Stomach (tissue), 9 donors: ENCODE results near the gene F7. TPM values are rescaled to one million over a fixed set of nuclear protein-coding genes. Genes with fewer than 3 reads are reported as not detected.

Experiments
- DNase-seq, 2 donors: peaks; one replicate each; pipeline versions ENCODE4 v3.0.0 to v3.0.0-alpha.2; 2013 to 2019
- H3K27ac ChIP-seq, 5 donors: fragments of 200-600 bp in 4 of 5; sonication (generic) in 4 of 5; one replicate each; pipeline ENCODE4 v1.5.1; 2013 to 2019; ENCODE audit warnings: mild to moderate bottlenecking in 1 of 5, moderate library complexity in 1 of 5
- H3K27me3 ChIP-seq, 3 donors: fragments of 200-600 bp; sonication (generic); one replicate each; pipeline ENCODE4 v1.5.1; 2017 to 2019; ENCODE audit warnings: mixed run types in 1 of 3
- H3K36me3 ChIP-seq, 4 donors: fragments of 200-600 bp; sonication (generic); 1 replicate in 3 of 4; 2 replicates in 1 of 4; pipeline ENCODE4 v1.5.1; 2016 to 2019
- H3K4me1 ChIP-seq, 4 donors: fragments of 200-600 bp; sonication (generic); one replicate each; pipeline ENCODE4 v1.5.1; 2016 to 2019
- H3K4me3 ChIP-seq, 4 donors: fragments of 200-600 bp; sonication (generic) in 3 of 4; one replicate each; pipeline ENCODE4 v1.5.1; 2016 to 2019; ENCODE audit warnings: mild to moderate bottlenecking in 1 of 4
- H3K9me3 ChIP-seq, 4 donors: fragments of 200-600 bp; sonication (generic); one replicate each; pipeline ENCODE4 v1.5.1; 2016 to 2019
- EP300 ChIP-seq: sonication (generic); formaldehyde crosslinking; IDR thresholded peaks from one replicate; pipeline ENCODE4 v1.6.1; 2017; ENCODE audit warnings: antibody characterized with exemption
- POLR2A ChIP-seq, 4 donors: fragments of 450-650 bp; IDR thresholded peaks; one replicate each; pipeline ENCODE4 v1.6.1; 2016; ENCODE audit warnings: antibody characterized with exemption in 4 of 4, control low read depth in 2 of 4, mild to moderate bottlenecking in 1 of 4, moderate library complexity in 1 of 4
- POLR2AphosphoS5 ChIP-seq, 3 donors: sonication (generic); formaldehyde crosslinking; IDR thresholded peaks; one replicate each; pipeline ENCODE4 v1.6.1; 2016; ENCODE audit warnings: antibody characterized with exemption in 3 of 3
- WGBS, 5 donors: extraction: QIAGEN DNeasy Blood & Tissue Kit in 3 of 5; methylation state at CpG; one replicate each; pipeline versions ENCODE4 v1.1.5 to v1.1.7; 2013 to 2018; 5-methylcytosine and 5-hydroxymethylcytosine counted together
- intact Hi-C: fragments of 100-400 bp; cut with DNase I; formaldehyde crosslinking; loops from one replicate; pipeline ENCODE4 v1.15.1; 2023; ENCODE audit warnings: low total_unique reads
- polyA plus RNA-seq, 3 donors: library from polyadenylated mRNA; stranded (reverse); fragments of 200-250 nt; gene quantifications; one replicate each; pipeline ENCODE4 v1.2.3, GENCODE V29; 2013
- total RNA-seq, 5 donors: library from RNA; depleted of rRNA; stranded (reverse); fragments of >200 nt; gene quantifications; one replicate each; pipeline versions ENCODE4 v1.1.0 to v1.2.3, GENCODE V29; 2014 to 2016
- TF ChIP-seq, protein P1 (sequence below), 7 experiments: fragments of 450-650 bp in 4 of 7; fragments of 200-600 bp in 3 of 7; sonication (generic) in 3 of 7; IDR thresholded peaks; one replicate each; pipeline ENCODE4 v1.5.1; 2016 to 2019; ENCODE audit warnings: antibody characterized with exemption in 7 of 7, control low read depth in 2 of 7, mild to moderate bottlenecking in 1 of 7
- donor health status: healthy with polysubstance abuse.
- donor health status: Bipolar disorder and iron deficiency.
- donor health status: healthy.

The F7 gene
- total and polyA plus RNA-seq, 8 donors: 0.10 TPM; not detected in 7

DNA sequence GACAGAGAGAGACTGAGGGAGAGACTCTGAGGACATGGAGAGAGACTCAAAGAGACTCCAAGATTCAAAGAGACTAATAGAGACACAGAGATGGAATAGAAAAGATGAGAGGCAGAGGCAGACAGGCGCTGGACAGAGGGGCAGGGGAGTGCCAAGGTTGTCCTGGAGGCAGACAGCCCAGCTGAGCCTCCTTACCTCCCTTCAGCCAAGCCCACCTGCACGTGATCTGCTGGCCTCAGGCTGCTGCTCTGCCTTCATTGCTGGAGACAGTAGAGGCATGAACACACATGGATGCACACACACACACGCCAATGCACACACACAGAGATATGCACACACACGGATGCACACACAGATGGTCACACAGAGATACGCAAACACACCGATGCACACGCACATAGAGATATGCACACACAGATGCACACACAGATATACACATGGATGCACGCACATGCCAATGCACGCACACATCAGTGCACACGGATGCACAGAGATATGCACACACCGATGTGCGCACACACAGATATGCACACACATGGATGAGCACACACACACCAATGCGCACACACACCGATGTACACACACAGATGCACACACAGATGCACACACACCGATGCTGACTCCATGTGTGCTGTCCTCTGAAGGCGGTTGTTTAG lies 13.7 kb downstream of the F7 start:
- Histone ChIP-seq H3K27ac (no peak overlapping the region), H3K4me1 (peaks cover 11 to 21% (median 16%) of the 10 kb centered on the region in 4 donors), H3K4me3 (no peak overlapping the region), H3K9me3 (no peaks in the 10 kb centered on the region), H3K36me3 (no peaks in the 10 kb centered on the region), H3K27me3 (peaks cover 0 to 11% (median 5%) of the 10 kb centered on the region in 3 donors)
- TF ChIP-seq EP300: no peak
- no peak for TF ChIP-seq POLR2A (IDR thresholded peaks at IDR 0.05)
- TF ChIP-seq POLR2AphosphoS5 (IDR thresholded peaks at IDR 0.05): no peak
- TF ChIP-seq, protein P1, sequence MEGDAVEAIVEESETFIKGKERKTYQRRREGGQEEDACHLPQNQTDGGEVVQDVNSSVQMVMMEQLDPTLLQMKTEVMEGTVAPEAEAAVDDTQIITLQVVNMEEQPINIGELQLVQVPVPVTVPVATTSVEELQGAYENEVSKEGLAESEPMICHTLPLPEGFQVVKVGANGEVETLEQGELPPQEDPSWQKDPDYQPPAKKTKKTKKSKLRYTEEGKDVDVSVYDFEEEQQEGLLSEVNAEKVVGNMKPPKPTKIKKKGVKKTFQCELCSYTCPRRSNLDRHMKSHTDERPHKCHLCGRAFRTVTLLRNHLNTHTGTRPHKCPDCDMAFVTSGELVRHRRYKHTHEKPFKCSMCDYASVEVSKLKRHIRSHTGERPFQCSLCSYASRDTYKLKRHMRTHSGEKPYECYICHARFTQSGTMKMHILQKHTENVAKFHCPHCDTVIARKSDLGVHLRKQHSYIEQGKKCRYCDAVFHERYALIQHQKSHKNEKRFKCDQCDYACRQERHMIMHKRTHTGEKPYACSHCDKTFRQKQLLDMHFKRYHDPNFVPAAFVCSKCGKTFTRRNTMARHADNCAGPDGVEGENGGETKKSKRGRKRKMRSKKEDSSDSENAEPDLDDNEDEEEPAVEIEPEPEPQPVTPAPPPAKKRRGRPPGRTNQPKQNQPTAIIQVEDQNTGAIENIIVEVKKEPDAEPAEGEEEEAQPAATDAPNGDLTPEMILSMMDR (IDR thresholded peaks at IDR 0.05): no peak
- 84 to 90% (median 88%) methylated on average over 16 of the region's 16 CpGs for WGBS, 5 donors
- intact Hi-C loops: no loop called here
- peak in 1 of 2 donors; percentile 7 for DNase-seq

DNA sequence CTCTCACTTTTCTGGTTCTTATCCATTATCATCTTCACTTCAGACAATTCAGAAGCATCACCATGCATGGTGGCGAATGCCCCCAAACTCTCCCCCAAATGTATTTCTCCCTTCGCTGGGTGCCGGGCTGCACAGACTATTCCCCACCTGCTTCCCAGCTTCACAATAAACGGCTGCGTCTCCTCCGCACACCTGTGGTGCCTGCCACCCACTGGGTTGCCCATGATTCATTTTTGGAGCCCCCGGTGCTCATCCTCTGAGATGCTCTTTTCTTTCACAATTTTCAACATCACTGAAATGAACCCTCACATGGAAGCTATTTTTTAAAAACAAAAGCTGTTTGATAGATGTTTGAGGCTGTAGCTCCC lies 14.2 kb downstream of the F7 start:
- H3K9me3 ChIP-seq: no peaks in the 10 kb centered on the region
- peaks cover 11 to 21% (median 16%) of the 10 kb centered on the region in 4 donors for H3K4me1 ChIP-seq
- intact Hi-C loops: no loop called here
- H3K27me3 ChIP-seq: peaks cover 0 to 7% (median 5%) of the 10 kb centered on the region in 3 donors
- no peak overlapping the region for H3K27ac ChIP-seq
- peak in 1 of 2 donors; percentile 8 for DNase-seq
- H3K4me3 ChIP-seq: no peak overlapping the region
- WGBS, 5 donors: 83 to 92% (median 88%) methylated on average over 7 of the region's 7 CpGs
- no peaks in the 10 kb centered on the region for H3K36me3 ChIP-seq
- TF ChIP-seq EP300: no peak
- no peak for TF ChIP-seq POLR2A (IDR thresholded peaks at IDR 0.05)
- no peak for TF ChIP-seq POLR2AphosphoS5 (IDR thresholded peaks at IDR 0.05)
- TF ChIP-seq, protein P1 (IDR thresholded peaks at IDR 0.05): no peak

DNA sequence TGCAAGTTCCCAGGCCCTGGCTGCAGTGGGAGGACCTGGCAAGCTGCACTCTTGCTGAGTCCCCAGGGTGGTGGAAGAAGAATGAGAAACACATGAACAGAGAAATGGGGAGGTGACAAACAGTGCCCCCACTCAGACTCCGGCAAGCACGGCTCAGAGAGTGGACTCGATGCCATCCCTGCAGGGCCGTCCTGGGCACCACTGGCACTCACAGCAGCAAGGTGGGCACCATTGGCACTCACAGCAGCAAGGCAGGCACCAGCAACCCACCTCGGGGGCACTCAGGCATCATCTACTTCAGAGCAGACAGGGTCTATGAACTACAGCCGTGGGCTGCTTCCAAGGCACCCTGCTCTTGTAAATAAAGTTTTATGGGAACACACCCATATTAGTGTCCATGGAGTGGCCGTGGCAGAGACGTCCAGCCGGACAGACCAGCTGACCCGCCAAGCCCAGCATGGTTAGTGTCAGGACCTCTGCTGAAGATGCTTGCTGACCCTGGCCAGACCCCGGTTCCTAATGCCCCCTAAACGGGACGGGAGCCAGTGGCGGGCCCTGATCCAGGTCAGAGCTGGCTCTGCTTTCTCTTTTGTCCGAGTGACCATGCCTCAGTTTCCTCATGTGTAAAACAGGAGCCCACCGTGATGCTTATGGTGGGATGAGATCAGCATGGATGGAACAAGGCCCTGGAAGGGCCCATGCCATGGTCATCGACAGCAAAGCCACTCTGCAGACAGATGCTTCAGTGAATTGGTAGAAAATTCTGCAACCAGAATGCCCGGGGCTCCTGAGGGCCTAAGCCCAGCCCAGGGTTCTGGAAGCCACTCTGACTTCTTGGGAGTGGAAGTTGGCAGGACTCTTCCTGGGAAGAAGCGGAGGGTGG lies 14.9 kb downstream of the F7 start:
- Histone ChIP-seq H3K4me3 (no peak overlapping the region), H3K36me3 (no peaks in the 10 kb centered on the region), H3K27me3 (peaks cover 0 to 5% (median 0%) of the 10 kb centered on the region in 3 donors), H3K4me1 (peaks cover 11 to 21% (median 16%) of the 10 kb centered on the region in 4 donors), H3K9me3 (no peaks in the 10 kb centered on the region), H3K27ac (no peak overlapping the region)
- peak in 1 of 2 donors; percentile 22 for DNase-seq
- 80 to 88% (median 85%) methylated on average over 17 to 19 of the region's 19 CpGs for WGBS, 5 donors
- no peak for TF ChIP-seq POLR2AphosphoS5 (IDR thresholded peaks at IDR 0.05)
- TF ChIP-seq EP300: no peak
- no peak for TF ChIP-seq POLR2A (IDR thresholded peaks at IDR 0.05)
- TF ChIP-seq, protein P1 (IDR thresholded peaks at IDR 0.05): no peak
- intact Hi-C loops: no loop called here

DNA sequence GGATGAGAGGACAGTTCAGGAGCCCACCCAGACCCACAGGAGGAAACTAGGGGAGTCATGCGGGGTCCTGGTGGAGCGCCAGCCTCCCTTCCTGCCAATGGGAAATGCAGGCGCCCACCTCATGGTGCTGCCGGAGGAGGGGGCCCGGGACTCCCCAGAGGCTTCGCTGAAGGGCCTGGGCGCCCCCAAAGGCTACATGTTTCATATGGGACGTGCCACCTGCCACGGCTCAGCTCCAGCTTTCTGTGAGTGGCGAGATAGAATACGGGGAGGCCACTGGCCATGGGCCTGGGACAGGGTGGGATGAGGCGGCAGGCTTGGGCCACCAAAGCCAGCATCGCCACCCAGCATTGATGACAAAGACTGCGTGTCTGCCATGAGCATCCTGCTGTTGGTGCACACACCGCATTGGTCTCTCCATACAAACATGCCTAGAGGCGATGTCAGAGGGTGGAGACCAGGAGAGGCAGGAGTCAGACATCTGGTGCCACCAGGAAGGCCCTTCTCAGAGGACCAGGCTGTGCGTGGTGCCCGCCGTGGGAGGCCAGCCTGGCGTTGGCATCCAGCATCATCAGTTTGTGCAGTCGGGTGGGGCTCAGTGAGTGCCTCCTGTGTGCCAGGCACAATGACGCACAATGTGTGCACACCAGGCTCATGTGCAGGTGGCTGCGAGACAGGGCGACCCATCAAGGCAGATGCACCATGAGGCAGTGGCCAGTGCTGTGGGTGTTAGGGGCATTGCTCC lies 15.8 kb downstream of the F7 start:
- TF ChIP-seq POLR2AphosphoS5 (IDR thresholded peaks at IDR 0.05) (no peak), EP300 (no peak), POLR2A (IDR thresholded peaks at IDR 0.05) (no peak)
- TF ChIP-seq, protein P1 (IDR thresholded peaks at IDR 0.05): no peak
- no peaks in the 10 kb centered on the region for H3K36me3 ChIP-seq
- DNase-seq: no peak
- H3K27me3 ChIP-seq: peaks cover 0 to 5% (median 0%) of the 10 kb centered on the region in 3 donors
- intact Hi-C loops: no loop called here
- H3K9me3 ChIP-seq: no peaks in the 10 kb centered on the region
- H3K27ac ChIP-seq: no peak overlapping the region
- H3K4me1 ChIP-seq: peaks cover 11 to 21% (median 16%) of the 10 kb centered on the region in 4 donors
- no peak overlapping the region for H3K4me3 ChIP-seq
- WGBS, 5 donors: 84 to 92% (median 85%) methylated on average over 22 to 24 of the region's 24 CpGs
